ENCODE data around the gene KLK3.

Gene KLK3

DNA sequence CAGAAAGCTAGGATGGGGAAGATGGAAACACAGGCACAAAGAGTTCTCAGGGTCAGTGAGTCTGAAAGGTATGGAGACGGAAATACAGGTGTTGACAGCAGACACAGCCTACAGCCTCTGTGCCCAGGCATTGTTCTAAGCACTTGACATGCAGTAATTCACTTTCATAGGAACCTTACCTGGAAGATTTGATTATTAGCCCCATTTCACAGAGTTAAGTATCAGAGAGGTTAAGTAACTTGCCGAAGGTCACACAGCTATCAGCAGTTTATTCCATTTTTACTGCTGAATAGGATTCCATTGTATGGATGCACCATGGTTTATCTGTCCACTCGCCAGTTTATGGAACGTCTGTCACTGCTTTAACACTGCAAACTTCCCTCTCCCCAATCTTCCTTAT is 43.3 kb downstream of the KLK3 start:
- DNase-seq (ENCODE audit: low read depth): no peak

GRCh38 chr19:50899569-50899968 is 44.9 kb downstream of the KLK3 start:
- no peak for DNase-seq (ENCODE audit: low read depth)

DNA sequence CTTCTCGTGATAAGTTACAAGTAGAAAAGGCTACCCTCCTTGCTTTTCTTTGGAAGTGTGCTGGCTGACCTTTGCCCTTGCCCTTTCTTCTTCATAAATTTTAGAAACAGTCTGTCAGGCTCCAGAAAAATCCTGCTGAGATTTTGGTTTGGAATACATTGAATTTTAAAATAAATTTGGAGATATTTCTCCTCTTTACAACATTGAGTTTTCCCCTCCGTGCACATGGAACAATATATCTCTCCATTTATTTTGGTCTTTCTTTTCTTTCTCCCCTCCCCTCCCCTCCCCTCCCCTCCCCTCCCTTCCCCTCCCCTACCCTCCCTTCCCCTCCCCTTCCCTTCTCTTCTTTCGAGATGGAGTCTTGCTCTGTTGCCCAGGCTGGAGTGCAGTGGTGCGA is 47.9 kb downstream of the KLK3 start:
- DNase-seq (ENCODE audit: low read depth): no peak

DNA sequence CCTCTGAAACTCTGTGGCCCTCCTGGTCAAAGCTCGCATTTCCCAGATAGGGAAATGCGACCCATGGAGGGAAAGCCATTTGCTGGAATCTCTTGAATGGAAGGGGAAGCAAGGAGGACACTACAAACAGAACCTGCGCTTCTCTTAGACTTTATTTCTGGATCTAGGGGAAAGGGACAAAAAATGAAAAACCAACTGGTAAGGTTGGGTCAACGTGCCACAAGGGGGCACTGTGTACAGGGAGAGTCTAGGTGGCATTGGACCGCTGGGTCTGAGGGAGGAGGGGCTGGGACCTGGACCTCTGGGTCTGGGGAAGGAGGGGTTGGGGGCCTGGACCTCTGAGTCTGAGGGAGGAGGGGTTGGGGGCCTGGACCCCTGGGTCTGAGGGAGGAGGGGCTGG is 51.5 kb downstream of the KLK3 start:
- no peak for DNase-seq (ENCODE audit: low read depth)

DNA sequence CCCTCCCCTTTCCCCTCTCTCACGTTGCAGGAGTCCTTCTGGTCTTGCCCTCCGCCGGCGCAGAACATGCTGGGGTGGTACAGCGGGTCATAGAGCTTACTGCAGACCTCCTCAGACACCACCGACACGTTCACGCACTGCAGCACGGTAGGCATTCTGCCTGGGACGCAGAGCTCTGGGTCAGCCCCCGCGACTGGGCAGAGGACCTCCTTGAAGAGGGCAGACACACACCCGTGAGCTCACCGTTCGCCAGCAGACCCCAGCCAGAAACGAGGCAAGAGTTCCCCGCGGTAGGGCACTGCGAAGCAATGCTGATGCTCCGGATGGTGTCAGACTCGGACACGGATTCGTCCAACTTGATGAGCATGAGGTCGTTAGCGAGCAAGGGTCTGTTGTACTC is 53.6 kb downstream of the KLK3 start:
- DNase-seq (ENCODE audit: low read depth): no peak

DNA sequence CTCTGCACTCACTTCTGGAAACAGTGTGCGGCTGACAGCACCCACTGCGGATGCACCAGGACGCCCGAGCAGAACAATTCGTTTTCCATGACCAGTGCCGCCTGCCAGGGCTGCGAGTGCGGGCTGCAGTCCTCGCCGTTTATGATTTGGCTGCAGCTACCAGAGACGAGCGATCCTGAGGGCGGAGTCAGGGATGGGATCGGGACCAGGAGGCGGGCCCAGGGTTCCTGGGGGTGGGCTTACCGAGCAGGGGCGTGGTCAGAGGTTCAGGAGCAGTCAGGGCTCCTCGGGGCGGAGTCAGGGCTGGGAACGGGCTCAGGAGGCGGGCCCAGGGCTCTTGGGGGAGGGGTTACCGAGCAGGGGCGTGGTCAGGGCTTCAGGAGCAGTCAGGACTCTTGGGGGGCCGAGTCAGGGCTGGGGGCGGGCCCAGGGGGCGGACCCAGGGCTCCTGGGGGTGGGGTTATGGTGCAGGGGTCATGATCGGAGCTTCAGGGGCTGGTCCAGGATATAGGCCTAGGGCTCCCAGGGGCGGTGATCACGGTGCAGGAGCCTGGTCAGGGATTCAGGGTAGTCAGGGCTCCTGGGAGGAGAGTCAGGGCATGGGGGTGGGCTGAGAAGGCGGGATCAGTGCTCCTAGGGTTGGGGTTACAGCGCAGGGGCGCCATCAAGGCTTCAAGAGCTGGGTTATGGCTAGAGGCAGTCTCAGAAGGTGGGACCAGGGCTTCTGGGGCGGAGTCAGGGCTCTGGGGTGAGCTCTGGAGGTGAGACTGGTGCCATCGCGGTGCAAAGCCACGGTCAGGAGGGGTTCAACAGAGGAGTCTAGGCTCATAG is 54.7 kb downstream of the KLK3 start:
- no peak for DNase-seq (ENCODE audit: low read depth)

Measured in CMK (cell line).